Measurements from ENCODE around the gene ZNF668. TPM values are rescaled to one million over a fixed set of nuclear protein-coding genes. Genes with fewer than 3 reads are reported as not detected.

ZNF668 gene
- total and polyA plus RNA-seq, 2 of the 13 experiments (the other 11 are each of a cell fraction or from before 2014, with no cell fraction given): 3.8 to 9.8 TPM

- TF ChIP-seq ZNF10 (CRISPR knock-in tag; IDR thresholded peaks at IDR 0.05; ENCODE audit: borderline replicate concordance, low read depth): no peak
- TF ChIP-seq ZNF343 (CRISPR knock-in tag; IDR thresholded peaks at IDR 0.05): no peak
- peak; percentile 94; the same call in 1 of the 2 replicates for TF ChIP-seq ZNF580 (CRISPR knock-in tag; IDR thresholded peaks at IDR 0.05; ENCODE audit: borderline replicate concordance, low read depth)
- TF ChIP-seq ZNF780A (CRISPR knock-in tag; IDR thresholded peaks at IDR 0.05): no peak
- no peak; the same call in 1 of the 2 replicates for TF ChIP-seq NFATC3 (CRISPR knock-in tag; IDR thresholded peaks at IDR 0.05)
- peak; percentile 78 for TF ChIP-seq TAF1 (CRISPR knock-in tag; IDR thresholded peaks at IDR 0.05)
- TF ChIP-seq RAD51 (IDR thresholded peaks at IDR 0.05; ENCODE audit: borderline replicate concordance): no peak
- no peak for TF ChIP-seq ZNF660 (CRISPR knock-in tag; IDR thresholded peaks at IDR 0.05; ENCODE audit: borderline replicate concordance, low read depth)
- no peak for TF ChIP-seq FOXA1 (IDR thresholded peaks at IDR 0.05)
- TF ChIP-seq FOXA1 (CRISPR knock-in tag; IDR thresholded peaks at IDR 0.05): no peak
- no peak for TF ChIP-seq ZNF350 (CRISPR knock-in tag; IDR thresholded peaks at IDR 0.05; ENCODE audit: borderline replicate concordance, low read depth)
- no peak for TF ChIP-seq TBP (CRISPR knock-in tag; IDR thresholded peaks at IDR 0.05)
- TF ChIP-seq CAMTA2 (CRISPR knock-in tag; IDR thresholded peaks at IDR 0.05; ENCODE audit: borderline replicate concordance): peak; percentile 20; the same call in 1 of the 2 replicates
- peak; percentile 3; the same call in 1 of the 2 replicates for TF ChIP-seq SP2 (CRISPR knock-in tag; IDR thresholded peaks at IDR 0.05)
- no peak for TF ChIP-seq NFYB (CRISPR knock-in tag; IDR thresholded peaks at IDR 0.05)
- TF ChIP-seq TFAP4 (IDR thresholded peaks at IDR 0.05; ENCODE audit: borderline replicate concordance, low read depth): peak; percentile 8; the same call in 1 of the 2 replicates
- no peak for TF ChIP-seq CBX2 (IDR thresholded peaks at IDR 0.05; ENCODE audit: low read depth, low read length)
- TF ChIP-seq CBX2 (CRISPR knock-in tag; IDR thresholded peaks at IDR 0.05; ENCODE audit: low read depth): no peak
- peak; percentile 54; the same call in 1 of the 2 replicates for TF ChIP-seq MYPOP (CRISPR knock-in tag; IDR thresholded peaks at IDR 0.05)
- TF ChIP-seq HNF1A (IDR thresholded peaks at IDR 0.05; ENCODE audit: low read depth): 0 out of 2 replicates have a peak, but pooled peaks have one; percentile 12
- TF ChIP-seq HNF1A (CRISPR knock-in tag; IDR thresholded peaks at IDR 0.05; ENCODE audit: borderline replicate concordance): no peak
- no peak for TF ChIP-seq ZNF720 (CRISPR knock-in tag; IDR thresholded peaks at IDR 0.05)
- no peak for TF ChIP-seq ZNF562 (CRISPR knock-in tag; IDR thresholded peaks at IDR 0.05; ENCODE audit: borderline replicate concordance)
- TF ChIP-seq FOXC1 (CRISPR knock-in tag; IDR thresholded peaks at IDR 0.05; ENCODE audit: borderline replicate concordance): no peak; the same call in 1 of the 2 replicates
These were observed 40.1 kb downstream of the ZNF668 start (continued) for GRCh38 chr16:31033709-31034492.

Measured in HepG2 (cell line).